ENCODE data around the gene SH3BGRL2. TPM values are rescaled to one million over a fixed set of nuclear protein-coding genes. Genes with fewer than 3 reads are reported as not detected.
"Not testable (repeated sequence)": the region's sequence is repeated elsewhere in the genome, so short reads cannot be mapped to it uniquely, and the experiment has no call there.

The SH3BGRL2 gene
- total RNA-seq, 2 experiments from 2014 or later, result 0.25 TPM; not detected in 1

GRCh38 chr6:79657238-79657637, 26.1 kb downstream of the SH3BGRL2 start:
- TF ChIP-seq EZH2phosphoT487 (IDR thresholded peaks at IDR 0.05; ENCODE audit: borderline replicate concordance, low read depth, low read length) (no peak), CTCF (conservative IDR thresholded peaks at IDR 0.05; ENCODE audit: low read length) (no peak)
- no peaks in the 10 kb centered on the region for H3K4me1 ChIP-seq (ENCODE audit: insufficient read depth, low read length, poor library complexity, severe bottlenecking)
- DNase-seq (ENCODE audit: low spot score), result no peak
- ChIA-PET CTCF (ENCODE audit: unreplicated experiment) (no interaction called here), POLR2A (interaction anchor here (0.8 kb wide), 1 partner anchor 386 kb away, joined by 4 read pairs; no protein-coding TSS in a partner anchor)
- H3K36me3 ChIP-seq (ENCODE audit: insufficient read depth, low read length), result no peaks in the 10 kb centered on the region
- H4K20me1 ChIP-seq (ENCODE audit: insufficient read depth, low read length), result no peaks in the 10 kb centered on the region
- H2AFZ ChIP-seq (ENCODE audit: low read length), result no peak overlapping the region
- H3K27ac ChIP-seq (ENCODE audit: low read depth, low read length, poor library complexity, severe bottlenecking), result no peak overlapping the region
- no peaks in the 10 kb centered on the region for H3K79me2 ChIP-seq (ENCODE audit: insufficient read depth, low read depth, low read length)
- no peaks in the 10 kb centered on the region for H3K9me3 ChIP-seq (ENCODE audit: low read length)
- intact Hi-C loops (cut with micrococcal nuclease; ENCODE audit: unreplicated experiment), result no loop called here
- no TSS peak for BruUV-seq (replicated peaks)
- no peaks in the 10 kb centered on the region for H3K9me2 ChIP-seq (ENCODE audit: insufficient read depth, low read length)
- no peak overlapping the region for H3K4me3 ChIP-seq (ENCODE audit: low read depth, low read length, poor library complexity, severe bottlenecking)
- H3K4me2 ChIP-seq (ENCODE audit: low read length), result no peak overlapping the region

DNA sequence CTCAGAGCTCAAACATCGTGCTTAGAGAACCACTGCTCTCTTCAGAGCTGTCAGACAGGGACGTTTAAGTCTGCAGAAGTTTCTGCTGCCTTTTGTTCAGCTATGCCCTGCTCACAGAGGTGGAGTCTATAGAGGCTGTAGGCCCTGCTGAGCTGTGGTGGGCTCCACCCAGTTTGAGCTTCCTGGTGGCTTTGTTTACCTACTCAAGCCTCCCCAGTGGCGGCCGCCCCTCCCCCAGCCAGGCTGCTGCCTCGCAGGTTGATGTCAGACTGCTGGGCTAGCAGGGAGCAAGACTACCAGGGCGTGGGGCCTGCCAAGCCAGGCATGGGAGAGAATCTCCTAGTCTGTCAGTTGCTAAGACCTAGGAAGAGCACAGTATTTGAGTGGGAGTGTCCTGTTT, 32.5 kb downstream of the SH3BGRL2 start:
- H3K27ac ChIP-seq (ENCODE audit: low read depth, low read length, poor library complexity, severe bottlenecking); H3K4me3 ChIP-seq (ENCODE audit: low read depth, low read length, poor library complexity, severe bottlenecking); H3K79me2 ChIP-seq (ENCODE audit: insufficient read depth, low read depth, low read length); BruUV-seq (replicated peaks); H4K20me1 ChIP-seq (ENCODE audit: insufficient read depth, low read length); DNase-seq (ENCODE audit: low spot score); H2AFZ ChIP-seq (ENCODE audit: low read length); intact Hi-C loops (cut with micrococcal nuclease; ENCODE audit: unreplicated experiment); H3K9me2 ChIP-seq (ENCODE audit: insufficient read depth, low read length); H3K36me3 ChIP-seq (ENCODE audit: insufficient read depth, low read length); H3K4me2 ChIP-seq (ENCODE audit: low read length); H3K9me3 ChIP-seq (ENCODE audit: low read length); CTCF ChIA-PET (ENCODE audit: unreplicated experiment); H3K4me1 ChIP-seq (ENCODE audit: insufficient read depth, low read length, poor library complexity, severe bottlenecking): not testable (repeated sequence)
- POLR2A ChIA-PET, result interaction anchor here (0.7 kb wide), 1 partner anchor 10 kb away, joined by 3 read pairs; no protein-coding TSS in a partner anchor

- CTCF ChIA-PET (ENCODE audit: unreplicated experiment), result no interaction called here
- BruUV-seq (replicated peaks), result no TSS peak
- POLR2A ChIA-PET, result interaction anchor here (0.6 kb wide), 1 partner anchor 1144 kb away, joined by 4 read pairs; no protein-coding TSS in a partner anchor
- Histone ChIP-seq H3K4me1 (ENCODE audit: insufficient read depth, low read length, poor library complexity, severe bottlenecking) (no peaks in the 10 kb centered on the region), H3K9me3 (ENCODE audit: low read length) (no peaks in the 10 kb centered on the region), H3K4me2 (ENCODE audit: low read length) (no peak overlapping the region), H3K4me3 (ENCODE audit: low read depth, low read length, poor library complexity, severe bottlenecking) (no peak overlapping the region), H3K79me2 (ENCODE audit: insufficient read depth, low read depth, low read length) (no peaks in the 10 kb centered on the region), H2AFZ (ENCODE audit: low read length) (no peak overlapping the region), H3K27ac (ENCODE audit: low read depth, low read length, poor library complexity, severe bottlenecking) (no peak overlapping the region), H3K9me2 (ENCODE audit: insufficient read depth, low read length) (no peaks in the 10 kb centered on the region), H3K36me3 (ENCODE audit: insufficient read depth, low read length) (no peaks in the 10 kb centered on the region), H4K20me1 (ENCODE audit: insufficient read depth, low read length) (no peaks in the 10 kb centered on the region)
- TF ChIP-seq CTCF (conservative IDR thresholded peaks at IDR 0.05; ENCODE audit: low read length) (no peak), EZH2phosphoT487 (IDR thresholded peaks at IDR 0.05; ENCODE audit: borderline replicate concordance, low read depth, low read length) (no peak)
- DNase-seq (ENCODE audit: low spot score), result no peak
- intact Hi-C loops (cut with micrococcal nuclease; ENCODE audit: unreplicated experiment), result no loop called here
Observed at GRCh38 chr6:79665725-79666551, 34.8 kb downstream of the SH3BGRL2 start.

All from OCI-LY7 (cell line).